ENCODE data around the gene ACOT4.

DNA sequence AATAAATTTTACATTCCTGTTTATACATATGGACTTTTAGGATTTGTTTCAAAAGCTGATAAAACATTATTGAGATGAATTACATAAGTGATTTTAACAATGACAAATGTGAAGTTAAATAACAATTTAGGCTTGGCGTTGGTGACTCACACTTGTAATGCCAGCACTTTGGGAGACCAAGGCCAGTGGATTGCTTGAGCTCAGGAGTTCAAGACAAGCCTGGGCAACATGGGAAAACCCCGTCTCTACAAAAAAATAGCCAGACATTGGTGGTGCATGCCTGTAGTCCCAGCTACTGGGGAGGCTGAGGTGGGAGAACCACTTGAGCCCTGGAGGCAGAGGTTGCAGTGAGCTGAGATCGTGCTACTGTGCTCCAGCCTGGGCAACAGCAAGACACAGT is 15.3 kb upstream of the ACOT4 start:
- TF ChIP-seq, protein P1, sequence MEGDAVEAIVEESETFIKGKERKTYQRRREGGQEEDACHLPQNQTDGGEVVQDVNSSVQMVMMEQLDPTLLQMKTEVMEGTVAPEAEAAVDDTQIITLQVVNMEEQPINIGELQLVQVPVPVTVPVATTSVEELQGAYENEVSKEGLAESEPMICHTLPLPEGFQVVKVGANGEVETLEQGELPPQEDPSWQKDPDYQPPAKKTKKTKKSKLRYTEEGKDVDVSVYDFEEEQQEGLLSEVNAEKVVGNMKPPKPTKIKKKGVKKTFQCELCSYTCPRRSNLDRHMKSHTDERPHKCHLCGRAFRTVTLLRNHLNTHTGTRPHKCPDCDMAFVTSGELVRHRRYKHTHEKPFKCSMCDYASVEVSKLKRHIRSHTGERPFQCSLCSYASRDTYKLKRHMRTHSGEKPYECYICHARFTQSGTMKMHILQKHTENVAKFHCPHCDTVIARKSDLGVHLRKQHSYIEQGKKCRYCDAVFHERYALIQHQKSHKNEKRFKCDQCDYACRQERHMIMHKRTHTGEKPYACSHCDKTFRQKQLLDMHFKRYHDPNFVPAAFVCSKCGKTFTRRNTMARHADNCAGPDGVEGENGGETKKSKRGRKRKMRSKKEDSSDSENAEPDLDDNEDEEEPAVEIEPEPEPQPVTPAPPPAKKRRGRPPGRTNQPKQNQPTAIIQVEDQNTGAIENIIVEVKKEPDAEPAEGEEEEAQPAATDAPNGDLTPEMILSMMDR (IDR thresholded peaks at IDR 0.05): no peak
- TF ChIP-seq POLR2A (IDR thresholded peaks at IDR 0.05) (no peak), POLR2AphosphoS5 (IDR thresholded peaks at IDR 0.05; ENCODE audit: insufficient read depth in 1 of 2, low read depth in 1 of 2) (no peak)
